NCI-H1436 (cell line): Measurements from ENCODE around the gene HUS1B.
"Not testable (repeated sequence)": the region's sequence is repeated elsewhere in the genome, so short reads cannot be mapped to it uniquely, and the experiment has no call there.

ENCODE experiments used
- DNase-seq: peaks from one replicate; lab custom pipeline; 2025; lab: John Stamatoyannopoulos, UW

HUS1B gene

DNA sequence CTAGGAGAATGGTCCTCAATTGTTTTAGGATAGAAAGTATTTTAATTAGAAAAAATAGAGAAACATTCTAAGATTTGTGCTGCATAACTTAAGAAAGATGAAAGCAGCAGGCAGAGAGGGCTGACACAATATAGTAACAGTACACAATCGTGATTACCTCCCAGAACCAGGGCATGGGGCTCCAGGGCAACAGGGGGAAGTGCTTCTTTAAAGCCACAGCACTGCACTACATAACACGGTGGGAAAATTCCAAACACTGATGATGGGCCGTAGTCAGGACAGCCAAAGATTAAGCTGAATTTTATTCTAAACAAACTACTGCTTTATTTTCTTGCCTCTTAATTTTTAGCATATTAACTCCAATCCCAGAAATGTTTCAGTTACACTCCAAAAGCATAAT, 21.6 kb upstream of the HUS1B start:
- no peak for DNase-seq

GRCh38 chr6:677919-678318, 21.0 kb upstream of the HUS1B start:
- no peak for DNase-seq

GRCh38 chr6:674956-675355, 18.1 kb upstream of the HUS1B start:
- no peak for DNase-seq

DNA sequence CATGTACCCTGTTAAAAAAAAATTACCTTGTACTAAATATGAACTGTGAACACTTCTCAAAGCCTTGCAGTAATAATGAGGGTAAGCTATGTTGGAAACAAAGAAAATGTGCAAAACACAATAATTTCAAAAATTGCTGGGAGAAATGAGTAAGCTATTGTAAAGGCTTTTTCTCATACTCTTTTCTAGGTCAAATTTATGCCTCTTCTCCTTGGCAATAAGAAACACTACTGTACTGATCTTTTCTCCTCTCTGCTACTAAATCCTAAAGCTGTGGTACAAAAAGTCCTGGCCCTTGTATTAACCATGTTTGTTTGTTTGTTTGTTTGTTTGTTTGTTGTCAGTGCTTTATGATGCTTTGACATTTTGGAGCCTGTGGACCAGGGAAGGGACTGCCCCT, 17.5 kb upstream of the HUS1B start:
- DNase-seq: no peak

DNA sequence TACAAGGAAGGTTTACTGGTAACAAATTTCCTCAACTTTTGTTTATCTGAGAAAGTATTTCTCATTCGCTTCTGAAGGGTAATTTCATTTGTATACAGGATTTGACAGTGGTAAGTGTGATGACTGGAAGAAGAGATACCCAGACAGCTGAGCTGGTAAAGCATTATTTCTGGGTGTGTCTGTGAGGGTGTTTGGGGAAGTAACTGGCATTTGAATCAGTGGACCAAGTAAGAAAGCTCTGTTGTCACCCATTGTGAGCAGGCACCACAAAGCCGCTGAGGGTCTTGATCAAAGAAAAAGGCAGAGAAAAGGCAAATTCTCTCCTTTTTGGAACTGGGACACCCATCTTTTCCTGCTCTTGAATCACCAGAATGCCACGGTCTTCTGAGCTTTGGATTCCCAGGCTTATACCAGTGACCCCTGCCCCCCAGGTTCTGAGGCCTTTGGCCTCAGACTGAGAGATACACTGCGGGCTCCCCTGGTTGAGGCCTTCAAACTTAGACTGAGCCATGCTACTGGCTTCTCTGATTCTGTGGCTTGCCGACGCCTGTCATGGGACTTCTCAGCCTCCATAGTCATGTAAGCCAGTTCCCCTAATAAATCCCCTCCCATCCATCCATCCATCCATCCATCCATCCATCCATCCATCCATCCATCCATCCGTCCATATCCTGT, 10.5 kb upstream of the HUS1B start:
- no peak for DNase-seq

GRCh38 chr6:665403-666267, 8.7 kb upstream of the HUS1B start:
- DNase-seq: no peak

DNA sequence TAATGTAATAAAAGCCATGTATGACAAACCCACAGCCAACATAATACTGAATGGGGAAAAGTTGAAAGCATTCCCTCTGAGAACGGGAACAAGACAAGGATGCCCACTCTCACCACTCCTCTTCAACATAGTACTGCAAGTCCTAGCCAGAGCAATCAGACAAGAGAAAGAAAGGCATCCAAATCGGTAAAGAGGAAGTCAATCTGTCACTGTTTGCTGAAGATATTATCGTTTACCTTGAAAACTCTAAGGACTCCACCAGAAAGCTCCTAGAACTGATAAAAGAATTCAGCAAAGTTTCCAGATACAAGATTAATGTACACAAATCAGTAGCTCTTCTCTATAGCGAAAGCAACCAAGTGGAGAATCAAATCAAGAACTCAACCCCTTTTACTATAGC, 6.9 kb upstream of the HUS1B start:
- not testable (repeated sequence) for DNase-seq

GRCh38 chr6:659716-660581, 3.0 kb upstream of the HUS1B start:
- peak; percentile 76 for DNase-seq

DNA sequence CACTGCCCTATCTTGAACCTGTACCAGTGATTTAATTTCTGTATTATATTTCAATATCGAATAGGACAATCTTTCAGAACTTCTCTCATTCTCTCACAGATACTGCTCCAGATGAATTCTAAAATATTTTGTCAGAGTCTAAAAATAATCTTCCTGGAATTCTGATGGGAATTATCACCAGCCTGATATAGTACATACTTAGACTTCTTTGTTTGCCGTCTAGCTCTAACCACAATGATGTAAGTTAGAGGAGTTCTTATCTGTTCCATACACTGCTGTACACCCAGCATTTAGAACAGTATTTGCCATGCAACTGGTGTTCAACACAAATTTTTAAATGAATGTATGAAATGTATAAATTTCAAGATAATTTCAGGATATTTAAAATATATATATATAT, 1.3 kb upstream of the HUS1B start:
- no peak for DNase-seq

- no peak for DNase-seq
Measured at GRCh38 chr6:657743-658142, 843 bp upstream of the HUS1B start.

- no peak for DNase-seq
Measured at GRCh38 chr6:654136-654535, 2.8 kb downstream of the HUS1B start.

GRCh38 chr6:652865-653264, 4.0 kb downstream of the HUS1B start:
- DNase-seq: no peak

GRCh38 chr6:650098-650497, 6.8 kb downstream of the HUS1B start:
- DNase-seq: no peak

DNA sequence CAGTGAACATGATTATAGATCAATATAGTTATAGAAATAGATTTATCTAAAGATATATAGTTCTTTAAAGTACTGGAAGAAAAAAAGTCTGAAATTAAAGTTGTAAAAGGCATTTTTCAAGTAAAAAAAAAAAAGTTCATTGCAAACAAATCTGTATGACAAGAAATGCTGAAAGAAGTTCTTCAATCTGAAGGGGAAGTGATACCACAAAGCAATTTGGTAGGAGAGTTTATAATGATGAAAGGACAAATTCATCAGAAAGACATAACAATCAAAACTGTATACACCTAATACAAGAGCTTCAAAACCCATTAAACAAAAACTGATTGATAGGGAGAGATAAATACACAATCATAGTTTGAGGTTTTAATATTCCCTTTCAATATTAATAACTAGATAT, 14.1 kb downstream of the HUS1B start:
- DNase-seq: no peak

DNA sequence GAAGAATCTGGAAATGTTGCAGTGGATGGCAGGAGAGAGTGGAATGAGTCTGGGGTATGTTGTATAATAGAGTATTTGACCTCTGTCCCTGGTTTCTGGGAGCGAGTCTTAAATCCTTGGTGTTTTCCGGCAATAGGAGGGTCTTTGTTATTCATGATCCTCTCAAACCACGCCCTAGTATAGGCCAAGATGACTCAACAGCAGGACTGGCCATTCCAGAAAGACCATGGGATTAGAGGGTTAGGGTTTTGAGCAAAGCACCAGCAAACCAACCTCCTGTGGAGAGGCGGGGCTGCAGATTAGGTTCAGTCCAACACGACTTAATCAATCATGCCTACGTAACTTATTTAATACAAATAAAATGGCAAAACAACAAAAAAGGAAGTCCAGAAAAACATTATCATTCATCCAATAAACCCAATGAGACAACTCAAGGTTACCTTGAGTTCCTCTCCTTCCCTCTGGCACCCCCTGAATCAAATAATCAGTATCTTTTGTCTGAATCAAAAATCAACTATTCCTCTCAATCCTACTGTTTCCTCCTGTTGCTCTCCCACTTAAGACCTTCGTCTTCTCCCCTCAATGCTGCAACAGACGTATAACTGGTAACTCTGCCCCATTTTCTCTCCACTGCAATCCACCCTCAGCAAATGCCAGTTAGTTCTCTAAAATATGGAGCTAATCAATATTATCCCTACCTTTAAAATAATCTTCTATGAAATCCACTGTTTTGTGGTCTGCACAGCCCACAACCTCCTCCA, 15.5 kb downstream of the HUS1B start:
- no peak for DNase-seq

GRCh38 chr6:636488-636887, 20.4 kb downstream of the HUS1B start:
- no peak for DNase-seq

DNA sequence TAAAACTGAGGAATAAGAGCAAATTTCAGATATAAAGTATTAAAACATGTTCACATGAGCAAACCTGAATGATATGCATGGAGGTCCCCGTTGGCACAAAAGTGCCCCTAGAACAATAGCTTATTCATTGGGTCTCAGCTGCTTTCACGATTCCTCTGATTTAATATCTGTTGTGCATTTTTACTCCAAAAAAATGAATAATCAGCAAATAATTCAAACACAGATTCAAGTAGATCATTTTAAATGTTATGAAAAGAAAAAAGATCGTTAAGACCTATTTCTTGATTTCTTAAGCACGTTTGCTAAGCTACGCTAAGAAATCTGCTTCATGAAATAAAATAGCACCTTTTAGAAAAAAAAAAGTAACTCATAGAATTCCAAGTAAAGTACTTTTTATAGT, 21.7 kb downstream of the HUS1B start:
- DNase-seq: no peak

DNA sequence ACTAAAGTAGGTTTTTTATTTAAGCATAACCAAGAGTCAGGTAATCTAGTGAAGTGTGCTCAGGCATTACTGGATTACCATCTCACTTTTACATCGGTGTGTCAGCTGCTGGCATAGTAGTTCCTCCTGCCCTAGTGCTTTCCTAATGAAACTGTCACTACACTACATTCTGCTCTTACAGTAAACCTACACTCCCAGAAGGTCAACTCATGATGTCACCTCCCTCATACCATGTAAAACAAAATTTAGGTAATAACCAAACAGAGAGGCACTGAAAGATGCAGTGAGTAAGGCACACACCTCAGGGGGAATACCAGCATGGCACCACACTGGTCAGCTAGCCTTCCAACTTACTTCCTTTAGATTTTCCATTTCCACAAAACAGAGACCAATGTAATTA, 23.3 kb downstream of the HUS1B start:
- no peak for DNase-seq

DNA sequence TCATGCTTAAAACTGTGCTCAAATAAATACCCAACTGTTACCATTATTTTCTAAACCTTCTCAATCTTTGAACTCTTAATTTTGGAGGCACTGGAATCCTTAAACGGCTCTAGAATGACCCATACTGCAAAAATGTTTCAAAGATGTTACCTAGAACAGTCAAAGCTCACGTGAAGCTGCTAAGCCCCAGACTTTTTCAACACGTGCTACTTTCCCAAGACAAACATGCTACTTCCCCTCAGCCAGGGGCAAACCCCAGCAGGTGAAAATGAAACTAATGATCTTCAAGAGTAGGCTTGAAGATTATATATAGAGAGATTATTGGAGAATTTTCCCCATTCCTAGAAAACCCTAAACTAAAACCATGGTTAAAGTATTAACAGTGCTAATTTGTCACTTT, 28.1 kb downstream of the HUS1B start:
- DNase-seq: no peak

- DNase-seq: no peak
Measured at GRCh38 chr6:626236-626635, 30.7 kb downstream of the HUS1B start.

DNA sequence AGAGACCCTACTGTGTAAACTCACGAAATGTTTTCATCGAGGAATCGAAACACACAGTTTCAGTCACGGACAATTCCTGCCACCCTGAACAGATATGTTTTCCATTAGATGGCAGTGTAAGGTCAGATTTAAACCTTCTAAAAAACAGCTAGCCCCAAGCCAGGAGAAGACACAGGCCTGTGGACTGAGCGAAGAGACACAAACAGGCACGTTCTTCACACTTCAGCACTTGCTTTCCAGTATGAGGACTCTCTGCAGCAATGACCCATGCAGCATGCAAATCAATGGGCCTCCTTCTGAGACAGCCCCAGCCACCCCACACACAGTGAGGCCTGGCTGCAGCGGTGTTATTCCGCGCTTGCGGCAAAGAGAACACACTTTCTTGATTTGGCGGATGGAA, 31.9 kb downstream of the HUS1B start:
- no peak for DNase-seq

DNA sequence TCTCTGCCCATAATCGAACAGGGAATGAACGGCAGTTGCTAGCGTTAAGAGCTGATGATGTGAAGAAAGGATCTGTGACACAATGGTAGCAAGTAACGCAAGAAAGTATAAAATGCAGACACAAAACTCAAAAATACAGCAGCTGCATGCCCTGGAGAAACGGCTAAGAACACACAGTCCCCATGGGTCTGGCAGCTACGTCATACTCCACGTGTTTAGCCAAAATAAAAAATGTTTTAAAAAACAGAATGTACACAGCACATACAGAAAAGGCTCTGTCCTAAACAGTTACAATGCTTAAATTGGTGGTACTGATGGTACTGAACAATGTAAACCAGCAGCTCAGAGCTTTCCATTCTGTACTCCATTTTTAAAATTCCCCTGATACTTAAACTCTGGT, 34.4 kb downstream of the HUS1B start:
- no peak for DNase-seq
